ENCODE measurements around the gene METTL24.
"Not testable (repeated sequence)": the region's sequence is repeated elsewhere in the genome, so short reads cannot be mapped to it uniquely, and the experiment has no call there.

The METTL24 gene

DNA sequence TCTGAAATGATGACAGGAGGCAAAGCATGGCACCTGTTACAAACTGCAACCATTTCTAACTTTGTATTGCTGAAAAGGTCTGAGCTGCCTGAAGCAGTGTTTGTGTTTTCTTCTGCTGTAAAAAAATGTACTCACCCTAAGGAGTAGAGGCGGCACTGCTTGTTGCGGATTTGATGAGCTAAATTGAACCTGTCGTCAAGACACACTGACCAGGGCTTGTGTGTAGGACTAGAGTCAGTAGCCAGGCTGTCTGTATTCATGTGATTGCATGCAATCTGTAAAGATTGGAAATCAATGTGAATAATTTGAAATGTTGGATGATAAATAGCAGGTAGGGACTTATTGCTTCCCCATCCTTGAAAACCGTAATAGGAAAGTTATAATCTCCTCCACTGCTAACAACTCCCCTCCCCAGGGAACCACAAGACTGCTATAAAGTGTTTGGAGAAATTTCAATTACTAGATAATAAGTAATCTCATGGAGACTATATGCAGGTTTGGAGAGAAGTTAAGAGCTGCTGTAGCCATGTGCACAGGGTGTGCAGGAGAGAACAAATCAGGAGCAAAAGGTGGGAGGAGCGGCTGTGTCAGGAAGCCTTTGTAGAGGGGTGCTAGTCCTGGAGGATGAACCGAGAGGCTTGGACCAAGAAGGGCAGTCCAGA, 42.8 kb downstream of the METTL24 start:
- no peak for DNase-seq (ENCODE audit: low read depth in 2 of 2)

DNA sequence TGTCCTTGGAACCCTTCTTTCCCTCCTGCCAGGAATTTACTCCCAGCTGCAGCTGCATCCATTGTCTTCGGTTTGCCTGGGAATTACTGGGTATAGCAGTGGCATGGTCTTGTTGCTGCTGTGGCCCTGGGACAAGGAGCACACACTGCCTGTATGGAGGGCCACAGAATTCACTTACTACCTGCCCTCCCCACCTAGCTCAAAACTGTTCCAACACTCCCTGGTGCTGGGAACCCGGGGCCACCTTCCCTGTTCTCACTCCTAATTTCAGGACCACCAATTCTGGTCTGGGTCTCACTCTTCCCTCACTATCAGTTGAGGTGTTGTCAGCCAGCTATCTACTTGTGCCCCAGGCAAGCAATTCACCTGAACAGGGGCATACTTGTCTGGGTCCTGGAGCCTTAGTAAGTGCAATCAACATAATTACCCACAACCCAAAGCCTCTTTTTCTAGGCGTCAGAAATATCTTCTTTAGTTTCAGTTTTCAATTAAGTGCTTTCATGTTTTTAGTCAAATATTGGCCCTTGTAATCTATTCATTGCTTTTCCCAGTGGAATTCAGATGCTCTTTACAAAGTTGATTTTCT, 47.2 kb downstream of the METTL24 start:
- no peak for DNase-seq (ENCODE audit: low read depth in 2 of 2)

DNA sequence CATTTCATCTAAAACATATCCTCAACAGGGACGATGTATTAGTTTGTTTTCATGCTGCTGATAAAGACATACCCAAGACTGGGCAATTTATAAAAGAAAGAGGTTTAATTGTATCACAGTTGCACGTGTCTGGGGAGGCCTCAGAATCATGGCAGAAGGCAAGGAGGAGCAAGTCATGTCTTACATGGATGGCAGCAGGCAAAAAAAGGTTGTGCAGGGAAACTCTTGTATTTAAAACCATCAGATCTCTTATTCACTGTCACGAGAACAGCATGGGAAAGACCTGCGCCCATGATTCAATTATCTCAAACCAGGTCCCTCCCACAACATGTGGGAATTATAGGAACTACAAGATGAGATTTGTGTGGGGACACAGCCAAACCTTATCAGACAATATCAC, 48.7 kb downstream of the METTL24 start:
- not testable (repeated sequence) for DNase-seq (ENCODE audit: low read depth in 2 of 2)

DNA sequence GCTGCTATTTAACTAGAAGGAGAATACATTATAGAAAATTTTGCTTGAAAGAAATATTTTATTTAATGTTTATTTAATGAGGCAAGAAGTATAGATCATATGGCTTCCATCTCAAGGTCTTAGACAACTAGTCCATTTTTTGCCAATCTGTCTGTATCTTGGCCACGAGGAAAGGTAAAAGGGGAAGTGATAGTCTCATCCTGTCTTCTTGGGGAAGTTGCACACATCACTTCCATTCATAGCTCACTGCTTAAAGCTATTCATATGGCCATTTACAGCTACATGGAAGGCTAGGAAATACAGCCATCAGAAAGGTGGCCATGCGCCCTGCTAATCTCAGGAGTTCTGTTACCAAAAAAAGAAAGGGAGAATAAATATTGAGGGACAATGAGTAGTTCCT, 50.8 kb downstream of the METTL24 start:
- DNase-seq (ENCODE audit: low read depth in 2 of 2) = no peak

DNA sequence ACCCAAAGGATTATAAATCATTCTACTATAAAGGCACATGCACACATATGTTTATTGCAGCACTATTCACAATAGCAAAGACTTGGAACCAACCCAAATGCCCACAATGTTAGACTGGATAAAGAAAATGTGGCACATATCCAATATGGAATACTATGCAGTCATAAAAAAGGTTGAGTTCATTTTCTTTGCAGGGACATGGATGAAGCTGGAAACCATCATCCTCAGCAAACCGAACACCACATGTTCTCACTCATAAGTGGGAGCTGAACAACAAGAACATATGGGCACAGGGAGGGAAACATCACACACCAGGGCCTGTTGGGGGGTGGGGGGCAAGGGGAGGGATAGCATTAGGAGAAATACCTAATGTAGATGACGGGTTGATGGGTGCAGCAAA, 52.3 kb downstream of the METTL24 start:
- DNase-seq (ENCODE audit: low read depth in 2 of 2) = not testable (repeated sequence)

DNA sequence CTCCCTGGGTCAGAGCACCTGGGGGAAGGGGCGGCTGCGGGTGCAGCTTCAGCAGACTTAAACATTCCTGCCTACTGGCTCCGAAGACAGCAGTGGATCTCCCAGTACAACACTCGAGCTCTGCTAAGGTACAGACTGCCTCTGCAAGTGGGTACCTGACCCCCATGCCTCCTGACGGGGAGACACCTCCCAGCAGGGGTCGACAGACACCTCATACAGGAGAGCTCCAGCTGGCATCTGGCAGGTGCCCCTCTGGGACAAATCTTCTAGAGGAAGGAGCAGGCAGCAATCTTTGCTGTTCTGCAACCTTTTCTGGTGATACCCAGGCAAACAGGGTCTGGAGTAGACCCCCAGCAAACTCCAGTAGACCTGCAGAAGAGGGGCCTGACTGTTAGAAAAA, 54.5 kb downstream of the METTL24 start:
- DNase-seq (ENCODE audit: low read depth in 2 of 2) = not testable (repeated sequence)

DNA sequence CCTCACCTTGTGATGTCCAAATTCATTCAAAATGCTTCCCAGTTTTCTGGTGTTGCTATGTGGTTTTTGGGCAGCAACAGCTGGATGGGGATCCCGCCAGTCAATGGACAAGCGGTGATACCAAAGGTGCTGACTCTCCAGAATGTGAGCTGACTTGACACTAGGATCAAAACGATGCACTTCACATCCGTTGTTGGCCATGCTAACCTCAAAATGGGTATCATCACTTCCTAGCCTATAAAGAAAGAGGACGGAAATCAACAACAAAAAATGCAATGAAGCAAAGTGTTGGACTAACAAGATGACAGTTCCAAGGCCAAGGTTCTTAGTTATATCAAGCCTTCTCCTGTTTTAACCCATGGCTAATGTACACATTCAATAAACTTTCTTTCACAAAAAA, 59.2 kb downstream of the METTL24 start:
- no peak for DNase-seq (ENCODE audit: low read depth in 2 of 2)

DNA sequence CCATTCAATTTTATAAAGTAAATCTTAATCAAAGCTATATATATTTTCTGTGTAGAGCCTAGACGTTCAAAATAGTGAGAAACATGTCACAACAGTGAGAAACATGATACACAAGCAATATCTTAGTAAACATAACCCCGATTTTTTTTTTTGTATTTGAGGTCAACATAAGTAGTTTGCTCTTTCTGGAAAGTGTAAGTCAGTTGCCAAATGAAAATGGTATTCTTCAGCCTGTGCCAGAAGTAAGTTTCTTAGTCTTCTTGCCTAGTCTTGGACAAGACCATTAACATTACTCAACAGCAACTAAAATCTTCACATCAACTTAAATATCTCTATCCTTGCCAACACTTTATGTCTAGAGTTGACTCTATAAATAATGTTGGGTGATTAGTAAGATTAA, 59.7 kb downstream of the METTL24 start:
- DNase-seq (ENCODE audit: low read depth in 2 of 2) = no peak

DNA sequence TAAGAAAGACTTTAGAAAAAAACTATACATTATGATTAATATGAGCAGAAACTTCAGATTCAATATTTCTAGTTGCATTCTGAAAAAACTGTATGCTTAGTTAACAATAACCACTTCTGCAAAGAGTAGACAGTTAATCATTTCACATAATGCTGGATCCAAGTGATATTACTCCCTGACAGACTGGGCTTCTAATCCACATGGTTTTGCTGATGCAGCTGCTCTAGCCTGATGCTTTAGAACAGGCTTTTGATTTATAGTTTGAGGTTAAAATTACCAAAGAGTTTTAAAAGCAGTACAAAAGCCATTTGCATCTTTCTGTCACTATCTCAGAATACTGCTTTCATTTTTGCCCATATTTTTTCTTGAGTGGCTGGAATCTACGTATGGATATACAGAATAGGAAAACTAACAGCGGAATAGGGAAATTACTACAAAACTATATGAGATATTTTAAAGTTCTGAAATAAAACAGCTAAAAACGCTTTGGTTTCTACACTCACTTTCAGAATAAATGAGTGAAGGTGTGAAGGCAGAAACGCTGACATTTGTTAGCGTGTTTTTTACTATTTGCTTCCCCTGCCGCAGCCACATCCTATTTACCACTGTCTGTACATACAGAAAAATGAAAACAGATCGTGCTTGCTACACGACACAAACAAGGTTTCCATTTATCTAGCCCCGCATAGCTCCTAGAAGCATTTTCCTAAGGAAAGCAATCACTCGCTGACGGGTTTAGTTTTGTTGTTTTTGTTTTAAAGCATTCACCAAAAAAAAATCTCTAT, 61.7 kb downstream of the METTL24 start:
- no peak for DNase-seq (ENCODE audit: low read depth in 2 of 2)

DNA sequence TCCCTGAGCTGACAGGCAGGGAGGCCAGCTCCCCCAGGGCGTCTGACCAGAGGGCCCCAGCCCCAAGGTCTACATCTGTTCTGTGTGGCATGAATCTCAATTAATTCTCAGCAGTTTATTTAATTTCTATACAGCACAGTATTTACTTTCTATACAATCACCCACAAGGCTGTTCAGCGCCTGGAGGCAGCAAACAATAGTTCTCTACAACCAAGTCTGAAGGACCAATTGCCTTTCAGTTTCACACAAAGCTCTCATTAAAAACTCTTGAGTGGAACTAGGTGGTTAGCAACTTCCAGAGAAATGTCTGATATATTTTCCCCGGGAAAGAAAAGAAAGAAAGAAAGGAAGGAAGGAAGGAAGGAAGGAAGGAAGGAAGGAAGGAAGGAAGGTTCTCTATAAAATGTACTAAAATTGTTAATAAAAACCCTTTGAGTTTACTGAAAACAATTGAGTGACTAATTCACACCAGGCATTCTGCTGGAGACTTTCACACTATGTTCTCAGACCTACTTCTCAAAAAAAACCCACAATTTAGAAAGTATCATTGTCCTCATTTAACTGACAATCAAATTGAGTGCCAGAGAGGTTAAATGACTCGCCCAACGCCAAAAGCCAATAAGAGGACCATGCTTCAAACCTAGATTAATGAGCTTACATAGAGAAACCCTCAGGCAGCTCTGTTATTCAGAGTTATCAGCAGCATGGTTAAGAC, 62.5 kb downstream of the METTL24 start:
- no peak for DNase-seq (ENCODE audit: low read depth in 2 of 2)

DNA sequence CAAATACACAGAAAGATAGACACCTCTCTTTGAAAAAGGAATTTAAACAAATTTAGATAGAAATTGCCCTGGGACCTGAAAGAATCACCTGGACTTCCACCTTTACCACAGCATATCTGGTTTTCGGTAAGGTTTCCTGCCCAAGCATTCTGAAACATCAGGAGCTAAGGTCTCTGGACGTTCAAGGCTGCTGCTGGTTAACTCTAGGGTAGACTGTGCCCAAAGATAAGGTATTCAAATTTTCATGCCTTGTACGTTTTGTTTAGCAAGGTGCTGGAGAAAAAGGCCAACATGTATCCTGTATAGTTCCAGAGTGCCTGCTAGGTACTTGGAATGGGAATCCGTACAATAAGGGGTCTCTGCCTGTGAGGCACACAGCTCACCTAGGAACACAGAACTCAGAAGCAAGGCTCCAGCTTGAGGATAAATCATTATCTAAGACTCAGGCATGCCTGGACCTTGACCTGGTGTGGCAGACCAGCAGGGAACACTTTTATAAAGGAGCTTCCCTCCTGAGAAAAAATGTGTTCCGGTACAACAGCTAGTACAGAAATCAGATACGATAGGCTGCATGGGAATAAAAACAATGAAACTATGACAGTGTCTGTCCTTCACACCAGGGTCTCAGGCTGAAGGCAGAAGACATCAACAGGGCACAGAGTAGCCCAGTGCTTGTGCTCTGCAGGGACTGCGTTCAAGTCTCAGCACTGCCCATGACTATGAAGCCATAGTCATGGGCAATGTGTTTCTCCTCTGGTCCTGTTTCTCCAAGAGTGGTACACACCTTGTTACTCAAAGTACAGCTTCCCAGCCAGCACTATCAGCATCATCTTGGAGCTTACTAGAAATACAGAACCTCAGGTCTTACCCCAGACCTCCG, 70.4 kb downstream of the METTL24 start:
- DNase-seq (ENCODE audit: low read depth in 2 of 2) = no peak

DNA sequence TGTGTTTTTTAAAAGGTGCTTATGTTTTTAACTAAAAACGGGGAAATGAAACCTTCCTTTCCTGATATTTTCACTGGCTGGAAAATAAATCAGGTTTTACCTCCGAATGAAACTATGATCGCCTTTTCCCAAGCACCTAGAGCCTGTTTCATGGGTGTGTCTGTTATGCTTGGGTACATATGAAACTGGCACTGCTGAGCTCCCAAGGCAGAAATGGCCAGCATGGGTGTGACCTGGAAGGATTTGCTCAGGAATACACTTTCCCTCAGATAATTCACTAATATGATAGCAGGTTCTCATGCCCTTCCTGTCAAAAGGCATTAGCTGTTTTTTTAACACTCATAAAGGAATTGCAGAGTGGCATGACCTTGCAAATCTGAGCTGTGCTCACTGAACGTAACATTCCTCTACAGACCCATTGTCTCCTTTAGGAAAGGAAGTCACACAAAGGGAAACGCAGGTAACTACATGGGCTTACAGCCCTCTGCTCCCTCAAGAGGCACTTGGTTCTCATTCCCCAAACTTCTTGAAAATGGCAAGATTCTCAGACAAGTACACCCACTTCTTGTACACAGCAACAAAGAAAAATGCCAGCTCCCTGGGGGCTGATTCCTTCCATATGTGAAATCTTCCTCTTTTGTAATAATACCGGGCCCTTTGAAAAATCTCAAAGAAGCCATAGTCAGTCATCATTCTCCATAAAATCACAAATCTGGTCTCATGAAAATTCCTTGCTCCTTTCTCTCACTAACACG, 72.7 kb downstream of the METTL24 start:
- no peak for DNase-seq (ENCODE audit: low read depth in 2 of 2)

DNA sequence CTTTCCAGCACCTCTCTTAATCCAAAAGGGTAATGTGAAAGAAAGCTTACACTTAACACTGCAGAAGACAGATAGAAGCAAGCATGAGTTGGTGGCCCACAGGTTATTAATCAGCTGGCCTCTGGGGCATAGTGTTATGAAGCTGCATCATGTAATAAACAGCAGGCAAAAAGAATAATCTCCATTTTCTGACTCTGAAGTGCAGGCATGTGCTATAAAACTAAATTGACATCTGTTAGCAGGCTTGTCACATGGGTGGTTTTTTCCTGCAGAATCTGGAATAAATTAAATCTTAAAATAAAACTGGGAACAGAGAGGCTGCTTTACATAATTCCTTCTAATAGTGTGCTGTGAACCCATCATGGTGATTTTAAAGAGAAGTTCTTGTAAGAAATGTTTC, 73.3 kb downstream of the METTL24 start:
- DNase-seq (ENCODE audit: low read depth in 2 of 2) = no peak

DNA sequence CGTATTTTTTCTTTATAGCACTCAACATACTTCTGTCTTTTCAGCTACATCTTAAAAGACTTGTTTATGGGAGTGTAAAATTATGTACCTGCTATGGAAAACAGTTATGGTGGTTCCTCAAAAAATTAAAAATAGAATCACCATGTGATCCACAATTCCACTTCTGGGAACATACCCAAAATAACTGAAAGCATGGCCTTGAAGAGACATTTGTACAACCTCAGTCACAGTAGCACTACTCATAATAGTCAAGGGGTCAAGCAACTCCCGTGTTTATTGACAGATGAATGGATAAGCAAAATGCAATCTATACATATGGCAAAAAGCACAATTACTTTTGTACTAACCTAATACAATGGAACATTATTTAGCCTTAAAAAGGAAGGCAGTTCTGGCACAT, 74.5 kb downstream of the METTL24 start:
- DNase-seq (ENCODE audit: low read depth in 2 of 2) = no peak

DNA sequence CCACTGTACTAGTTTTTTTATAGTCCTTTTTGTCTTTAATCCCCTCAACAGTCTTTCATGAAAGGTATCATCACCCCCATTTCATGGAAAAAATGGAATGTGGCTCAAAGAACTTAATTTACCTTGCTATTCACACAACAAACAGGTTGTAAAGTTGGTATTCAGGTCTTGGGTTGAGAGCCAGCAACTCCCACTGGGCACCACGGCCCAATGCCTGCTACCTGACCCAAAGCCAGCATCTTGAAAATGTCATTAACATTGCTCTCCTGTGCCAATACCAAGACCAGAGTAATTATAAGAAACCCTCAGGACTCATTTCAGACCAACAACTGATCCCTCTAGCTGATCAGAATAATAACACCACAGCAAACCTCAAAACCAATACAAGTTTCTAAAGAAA, 75.7 kb downstream of the METTL24 start:
- no peak for DNase-seq (ENCODE audit: low read depth in 2 of 2)

DNA sequence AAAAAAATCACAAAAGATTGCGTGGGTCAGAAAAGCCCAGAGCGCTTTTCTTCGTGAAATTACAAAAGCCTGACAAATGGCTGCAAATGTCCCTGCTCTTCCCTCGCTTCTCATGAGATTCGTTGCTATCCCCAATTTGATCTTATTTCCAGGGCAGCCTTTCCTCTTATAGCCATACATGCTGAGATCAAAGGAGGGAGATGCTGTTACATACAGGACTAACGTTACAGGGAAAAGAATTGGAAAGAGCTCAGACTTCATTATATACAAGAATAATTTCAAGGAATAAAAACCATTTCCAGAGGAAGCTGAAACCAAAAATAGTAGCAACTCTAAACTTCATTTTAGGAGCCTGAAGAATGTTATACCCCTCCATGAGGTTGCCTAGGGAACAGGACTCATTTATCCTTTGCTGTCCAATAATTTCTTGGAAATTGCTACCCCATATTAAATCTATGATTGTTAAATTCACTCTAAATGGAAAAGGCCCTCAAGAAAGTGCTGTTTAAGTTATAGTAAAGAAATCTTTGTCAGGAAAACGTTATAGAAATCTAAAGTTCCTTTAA, 81.0 kb downstream of the METTL24 start:
- DNase-seq (ENCODE audit: low read depth in 2 of 2) = no peak

DNA sequence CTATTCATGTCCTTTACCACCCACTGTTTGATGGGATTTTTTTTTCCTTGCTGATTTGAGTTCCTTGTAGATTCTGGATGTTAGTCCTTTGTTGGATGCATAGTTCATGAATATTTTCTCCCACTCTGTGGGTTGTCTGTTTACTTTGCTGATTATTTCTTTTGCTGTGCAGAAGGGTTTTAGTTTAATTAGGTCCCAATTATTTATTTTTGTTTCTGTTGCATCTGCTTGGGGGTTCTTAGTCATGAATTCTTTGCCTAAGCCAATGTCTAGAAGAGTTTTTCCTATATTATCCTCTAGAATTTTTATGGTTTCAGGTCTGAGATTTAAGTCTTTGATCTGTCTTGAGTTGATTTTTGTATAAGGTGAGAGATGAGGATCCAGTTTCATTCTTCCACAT, 85.4 kb downstream of the METTL24 start:
- not testable (repeated sequence) for DNase-seq (ENCODE audit: low read depth in 2 of 2)

DNA sequence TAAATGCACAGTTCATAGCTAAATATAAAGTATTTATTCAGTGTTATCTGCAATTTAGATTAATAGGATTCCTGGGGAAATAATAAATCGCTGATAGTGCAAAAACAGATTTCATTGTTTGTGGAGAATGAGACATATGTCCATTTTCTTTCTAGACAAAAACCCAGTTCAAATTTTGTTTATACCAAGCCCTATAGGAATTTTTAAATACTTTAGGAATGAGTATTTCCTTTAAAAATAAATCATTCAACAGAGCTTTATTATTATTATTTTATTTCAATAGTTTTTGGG, 86.5 kb downstream of the METTL24 start:
- DNase-seq (ENCODE audit: low read depth in 2 of 2) = no peak

DNA sequence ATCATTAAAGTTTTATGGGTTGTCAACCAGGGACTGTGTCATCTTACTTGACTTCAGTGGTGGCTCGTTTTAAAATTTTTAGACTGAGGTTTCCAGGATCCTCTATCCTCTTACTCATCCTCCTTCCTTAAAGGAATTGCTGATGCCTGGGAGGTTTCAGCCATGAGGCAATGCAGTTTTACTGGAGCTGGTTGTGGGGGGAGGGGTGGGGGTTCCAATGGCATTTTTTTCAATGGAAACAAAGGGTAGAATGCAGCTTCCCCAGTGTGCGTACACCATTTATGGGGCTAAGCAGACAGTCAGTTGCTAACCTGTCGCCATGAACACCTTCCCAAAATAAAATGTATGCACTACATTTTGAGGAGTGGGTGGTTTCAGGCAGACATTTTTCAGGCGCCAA, 88.0 kb downstream of the METTL24 start:
- no peak for DNase-seq (ENCODE audit: low read depth in 2 of 2)

DNA sequence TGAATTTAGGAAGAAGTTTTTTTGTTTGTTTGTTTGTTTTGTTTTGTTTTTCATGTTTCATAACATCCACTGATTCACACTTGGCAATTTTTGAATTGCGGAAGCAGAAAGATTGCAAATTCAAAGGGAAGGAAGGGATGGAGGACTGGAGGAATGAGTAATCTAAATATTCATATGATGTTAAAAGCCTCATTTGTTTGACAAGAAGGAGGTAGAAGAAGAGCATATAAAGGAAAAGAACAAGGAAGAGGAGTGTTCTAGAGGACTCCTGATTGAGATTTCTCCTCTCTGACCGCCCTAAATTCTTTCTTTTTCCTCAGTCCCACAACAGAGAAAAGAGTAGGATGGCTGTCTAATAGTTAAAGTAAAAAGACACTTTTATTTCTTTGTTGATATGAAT, 88.5 kb downstream of the METTL24 start:
- DNase-seq (ENCODE audit: low read depth in 2 of 2) = no peak

DNA sequence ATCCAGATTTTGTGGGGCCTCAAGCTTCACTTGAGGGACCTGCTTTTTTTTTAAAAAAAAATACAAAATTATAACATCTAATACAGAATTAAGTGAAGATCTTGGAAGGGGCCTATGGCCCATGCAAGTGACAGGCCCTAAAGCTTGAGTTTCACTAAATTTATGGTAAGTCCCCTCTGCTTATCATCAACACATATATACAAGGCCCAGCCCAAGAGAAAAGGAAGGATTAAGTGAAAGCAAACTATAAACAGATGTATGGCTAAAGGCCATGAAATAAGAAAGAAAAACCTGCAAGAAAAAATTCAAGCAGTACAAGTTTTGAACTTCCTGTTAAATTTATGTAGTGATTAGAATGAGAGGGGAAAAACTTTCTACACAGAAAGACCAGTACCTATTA, 91.2 kb downstream of the METTL24 start:
- no peak for DNase-seq (ENCODE audit: low read depth in 2 of 2)
